Stimulated activated CD4-positive, alpha-beta T cell treated with anti-CD3 and anti-CD28 coated beads, Interleukin-2, amount 100 ng/mL, for 24 hours (primary cell): ENCODE data around the gene TIGD6.
"Not testable (repeated sequence)": the region's sequence is repeated elsewhere in the genome, so short reads cannot be mapped to it uniquely, and the experiment has no call there.

Source experiments
- DNase-seq, 2 donors: peaks; one replicate each; pipeline ENCODE4 v3.0.0-alpha.2; 2020

Gene TIGD6

GRCh38 chr5:149966946-149967345 lies 33.5 kb downstream of the TIGD6 start:
- no peak for DNase-seq

GRCh38 chr5:149963729-149964128 lies 36.7 kb downstream of the TIGD6 start:
- no peak for DNase-seq

GRCh38 chr5:149962601-149963300 lies 37.7 kb downstream of the TIGD6 start:
- DNase-seq, result no peak

- DNase-seq, result no peak
Observed at GRCh38 chr5:149961957-149962409, 38.5 kb downstream of the TIGD6 start.

GRCh38 chr5:149961186-149961685 lies 39.2 kb downstream of the TIGD6 start:
- DNase-seq, result no peak

- DNase-seq, result peak; percentile 94
Observed at GRCh38 chr5:149960272-149961185, 39.9 kb downstream of the TIGD6 start, which contains the start of gene SLC26A2. SLC26A2 (plus strand) TSS chr5:149960758; CDS start chr5:149977653, 16,895 bp downstream.

- DNase-seq, result peak; percentile 31 to 58
Observed at GRCh38 chr5:149959406-149960236, 40.8 kb downstream of the TIGD6 start.

GRCh38 chr5:149957855-149958254 lies 42.6 kb downstream of the TIGD6 start:
- no peak for DNase-seq

- no peak for DNase-seq
Observed at GRCh38 chr5:149956685-149957084, 43.8 kb downstream of the TIGD6 start.

GRCh38 chr5:149954798-149955197 lies 45.7 kb downstream of the TIGD6 start:
- no peak for DNase-seq

- DNase-seq, result no peak
Observed at GRCh38 chr5:149953436-149954121, 46.9 kb downstream of the TIGD6 start.

GRCh38 chr5:149951138-149951749 lies 49.2 kb downstream of the TIGD6 start:
- DNase-seq, result no peak

- no peak for DNase-seq
Observed at GRCh38 chr5:149948993-149949392, 51.5 kb downstream of the TIGD6 start.

- DNase-seq, result no peak
Observed at GRCh38 chr5:149946118-149946517, 54.3 kb downstream of the TIGD6 start.

- DNase-seq, result no peak
Observed at GRCh38 chr5:149944666-149945065, 55.8 kb downstream of the TIGD6 start, which contains the start of gene PDE6A. PDE6A (minus strand) TSS chr5:149944793; CDS start chr5:149944673, 120 bp downstream.

- DNase-seq, result not testable (repeated sequence)
Observed at GRCh38 chr5:149943177-149943949, 57.1 kb downstream of the TIGD6 start.
